Caki2 (cell line): ENCODE data around the gene OSBPL8. TPM values are rescaled to one million over a fixed set of nuclear protein-coding genes. Genes with fewer than 3 reads are reported as not detected.

ENCODE experiments used
- DNase-seq: peaks from one replicate; pipeline ENCODE4 v3.0.0-alpha.2; 2015; ENCODE audit warnings: low read depth
- in situ Hi-C: cut with HindIII; loops from 2 replicates; pipeline ENCODE4 v1.10.0; 2016; ENCODE audit warnings: low sequenced_read_pairs, low pct_unique_long_range_greater_than_20kb, mixed read lengths
- total RNA-seq: library from RNA; depleted of rRNA; stranded (reverse); fragments of >200 nt; shearing (Covaris generic); gene quantifications from 2 replicates; pipeline ENCODE4 v1.2.3, GENCODE V29; 2014; ENCODE audit warnings: low replicate concordance; rRNA removed

The OSBPL8 gene
- total RNA-seq, 1 experiment from 2014 or later: 45.1 TPM

GRCh38 chr12:76307083-76307482, 252.5 kb downstream of the OSBPL8 start:
- in situ Hi-C loops: no loop called here
- no peak for DNase-seq

- in situ Hi-C loops: no loop called here
- DNase-seq: no peak
Measured at GRCh38 chr12:76303989-76304460, 255.5 kb downstream of the OSBPL8 start.

- DNase-seq: no peak
- in situ Hi-C loops: no loop called here
Measured at GRCh38 chr12:76303365-76303764, 256.2 kb downstream of the OSBPL8 start.

Other genes starting within 250 kb of the OSBPL8 start
- gene BBS10, start 211.4 kb downstream of the OSBPL8 start, total RNA-seq: 2.7 and 4.9 TPM in 2 replicates
- 15.7 and 50.7 TPM in 2 replicates for gene ZDHHC17, start 204.3 kb upstream of the OSBPL8 start, total RNA-seq